Pancreas (tissue), 10 donors: Measurements from ENCODE around the gene CLIP2. TPM values are rescaled to one million over a fixed set of nuclear protein-coding genes. Genes with fewer than 3 reads are reported as not detected.

Experiments
- ATAC-seq, 4 donors: fragments of 200-7000 bp; cut with Tn5 transposase; one replicate each; pipeline versions ENCODE4 v1.8.0 to v1.9.1; 2020; ENCODE audit warnings: mild to moderate bottlenecking in 4 of 4, moderate library complexity in 4 of 4
- DNase-seq, 6 donors: peaks; one replicate each; pipeline ENCODE4 v3.0.0-alpha.2; 2020
- FAIRE-seq: peaks from 2 replicates; lab custom pipeline; 2012; peaks lifted over from hg19 to GRCh38; lab: Jason Lieb, UNC
- H3K27ac ChIP-seq, 4 donors: fragments of 200-600 bp; sonication (generic); 1 replicate in 3 of 4; 2 replicates in 1 of 4; pipeline versions ENCODE4 v1.5.0 to v1.8.0; 2020
- H3K27me3 ChIP-seq, 4 donors: fragments of 200-600 bp; one replicate each; pipeline ENCODE4 v1.8.0; 2021
- H3K36me3 ChIP-seq, 3 donors: fragments of 200-600 bp; sonication (generic) in 1 of 3; one replicate each; pipeline versions ENCODE4 v1.5.0 to v1.8.0; 2020 to 2021
- H3K4me1 ChIP-seq, 3 donors: fragments of 200-600 bp; one replicate each; pipeline ENCODE4 v1.8.0; 2021
- H3K4me3 ChIP-seq, 4 donors: fragments of 200-600 bp; sonication (generic) in 2 of 4; one replicate each; pipeline versions ENCODE4 v1.5.0 to v1.8.0; 2020 to 2021
- H3K9me3 ChIP-seq, 4 donors: fragments of 200-600 bp; one replicate each; pipeline ENCODE4 v1.8.0; 2021
- WGBS, 2 donors: extraction: QIAGEN DNeasy Blood & Tissue Kit; methylation state at CpG; one replicate each; pipeline ENCODE4 v1.1.7; 2013; 5-methylcytosine and 5-hydroxymethylcytosine counted together
- intact Hi-C, 3 donors: fragments of 100-400 bp; cut with DNase I; formaldehyde crosslinking; loops; one replicate each; pipeline versions ENCODE4 v1.11.1 to v1.14.2; 2022
- polyA plus RNA-seq, 2 donors: library from polyadenylated mRNA; stranded (reverse); fragments of 200-250 nt; gene quantifications; one replicate each; pipeline ENCODE4 v1.2.3, GENCODE V29; 2013
- total RNA-seq, 6 donors: library from RNA; stranded (reverse); fragmentation: NEBNext Ultra II Directional in 4 of 6; extraction: Animal tissue kit (Norgen Biotek cat#: 25700) in 4 of 6; gene quantifications; one replicate each; pipeline versions ENCODE4 v1.2.1 to v1.2.4, GENCODE V29; 2021 to 2023
- TF ChIP-seq, protein P1 (sequence below), 4 donors: fragments of 200-600 bp; sonication (generic) in 3 of 4; IDR thresholded peaks; one replicate each; pipeline versions ENCODE4 v1.5.0 to v1.8.0; 2021; ENCODE audit warnings: antibody characterized with exemption in 4 of 4
- donor health status: healthy with polysubstance abuse.
- donor health status: DM: no; HTN: no; CAD: no; lungs with moderate emphysema.
- donor health status: DM: no; HTN: no; CAD: no.
- donor health status: control.
- donor health status: control.
- donor health status: Bipolar disorder and iron deficiency.
- donor health status: DM: yes; HTN: yes; CAD: no.
- donor health status: DM: no; HTN: no; CAD: no.
- donor health status: DM: no; HTN: no; CAD: no.
- donor health status: DM: yes; HTN: yes; CAD: no.

CLIP2 gene
- total and polyA plus RNA-seq, 8 donors, result 8.5 to 30.6 (median 20.8) TPM

GRCh38 chr7:74449144-74449543, 159.9 kb downstream of the CLIP2 start:
- Histone ChIP-seq H3K4me3 (no peak overlapping the region), H3K9me3 (no peaks in the 10 kb centered on the region), H3K27ac (no peak overlapping the region), H3K27me3 (no peaks in the 10 kb centered on the region), H3K4me1 (no peaks in the 10 kb centered on the region), H3K36me3 (no peaks in the 10 kb centered on the region)
- TF ChIP-seq, protein P1, sequence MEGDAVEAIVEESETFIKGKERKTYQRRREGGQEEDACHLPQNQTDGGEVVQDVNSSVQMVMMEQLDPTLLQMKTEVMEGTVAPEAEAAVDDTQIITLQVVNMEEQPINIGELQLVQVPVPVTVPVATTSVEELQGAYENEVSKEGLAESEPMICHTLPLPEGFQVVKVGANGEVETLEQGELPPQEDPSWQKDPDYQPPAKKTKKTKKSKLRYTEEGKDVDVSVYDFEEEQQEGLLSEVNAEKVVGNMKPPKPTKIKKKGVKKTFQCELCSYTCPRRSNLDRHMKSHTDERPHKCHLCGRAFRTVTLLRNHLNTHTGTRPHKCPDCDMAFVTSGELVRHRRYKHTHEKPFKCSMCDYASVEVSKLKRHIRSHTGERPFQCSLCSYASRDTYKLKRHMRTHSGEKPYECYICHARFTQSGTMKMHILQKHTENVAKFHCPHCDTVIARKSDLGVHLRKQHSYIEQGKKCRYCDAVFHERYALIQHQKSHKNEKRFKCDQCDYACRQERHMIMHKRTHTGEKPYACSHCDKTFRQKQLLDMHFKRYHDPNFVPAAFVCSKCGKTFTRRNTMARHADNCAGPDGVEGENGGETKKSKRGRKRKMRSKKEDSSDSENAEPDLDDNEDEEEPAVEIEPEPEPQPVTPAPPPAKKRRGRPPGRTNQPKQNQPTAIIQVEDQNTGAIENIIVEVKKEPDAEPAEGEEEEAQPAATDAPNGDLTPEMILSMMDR (IDR thresholded peaks at IDR 0.05), result no peak
- no peak for FAIRE-seq
- no peak for DNase-seq
- intact Hi-C loops, result loop anchor here in 1 of 3 donors (10.0 kb wide), 2 partner anchors 86 to 116 kb away; no protein-coding TSS in a partner anchor
- no peak for ATAC-seq
- 85 to 88% methylated on average over 4 of the region's 4 CpGs for WGBS, 2 donors

DNA sequence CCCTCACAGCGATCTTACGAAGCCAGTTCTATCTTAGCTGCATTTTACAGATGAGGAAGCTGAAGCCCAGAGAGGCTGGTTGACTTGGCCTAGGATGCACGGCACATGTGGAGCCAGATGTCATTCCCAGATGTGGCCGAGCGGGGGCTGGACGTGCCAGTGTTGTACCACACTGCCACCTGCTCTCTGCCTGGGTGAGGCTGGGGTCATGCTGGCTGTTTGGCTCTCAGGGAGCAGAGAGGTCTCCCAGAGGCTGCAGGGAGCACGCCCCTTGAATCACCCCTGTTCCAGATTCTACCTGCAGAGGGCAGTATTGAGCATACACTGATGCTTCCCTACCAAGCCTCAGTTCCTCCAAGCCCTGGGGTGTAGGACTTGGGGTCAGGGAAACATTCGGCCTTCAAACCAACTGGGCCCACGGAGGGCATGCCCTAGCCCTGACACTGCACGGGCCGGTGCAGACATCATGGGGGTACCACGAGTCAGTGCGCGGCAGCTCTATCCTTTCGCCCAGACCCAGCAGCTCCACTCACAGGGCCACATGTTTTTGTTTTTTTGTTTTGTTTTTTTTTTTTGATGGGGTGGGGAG, 160.7 kb downstream of the CLIP2 start:
- intact Hi-C loops, result loop anchor here in 2 of 3 donors (10.0 kb wide), 2 partner anchors 85 to 115 kb away; no protein-coding TSS in a partner anchor
- no peak overlapping the region for H3K27ac ChIP-seq
- H3K27me3 ChIP-seq, result no peaks in the 10 kb centered on the region
- no peak overlapping the region for H3K4me3 ChIP-seq
- peaks cover 0 to 1% (median 0%) of the 10 kb centered on the region in 3 donors for H3K4me1 ChIP-seq
- peak in 3 of 6 donors; percentile 25 to 73 (median 51) for DNase-seq
- ATAC-seq, result peak in 3 of 4 donors; percentile 42 to 61 (median 46)
- 52 to 60% methylated on average over 15 of the region's 15 CpGs for WGBS, 2 donors
- no peak for FAIRE-seq
- no peaks in the 10 kb centered on the region for H3K36me3 ChIP-seq
- no peaks in the 10 kb centered on the region for H3K9me3 ChIP-seq
- TF ChIP-seq, protein P1 (IDR thresholded peaks at IDR 0.05), result peak; percentile 75 to 81 (median 79)

- intact Hi-C loops, result loop anchor here in 1 of 3 donors (10.0 kb wide), 1 partner anchor 82 kb away; no protein-coding TSS in a partner anchor
- Histone ChIP-seq H3K27me3 (no peaks in the 10 kb centered on the region), H3K4me3 (peak overlapping the region in 2 of 4 donors; percentile 76 to 82), H3K9me3 (no peaks in the 10 kb centered on the region), H3K4me1 (peaks cover 0 to 9% (median 4%) of the 10 kb centered on the region in 3 donors), H3K27ac (peak overlapping the region in 3 of 4 donors; percentile 16 to 39 (median 33)), H3K36me3 (no peaks in the 10 kb centered on the region)
- DNase-seq (peak in 3 of 6 donors; percentile 27 to 55 (median 45)), ATAC-seq (peak; percentile 10 to 40 (median 20)), FAIRE-seq (no peak)
- WGBS, 2 donors, result 25 to 43% methylated on average over 10 to 15 of the region's 15 CpGs
- TF ChIP-seq, protein P1 (IDR thresholded peaks at IDR 0.05), result no peak
Measured at GRCh38 chr7:74452748-74453321, 163.6 kb downstream of the CLIP2 start.

- WGBS, 2 donors, result 1 to 3% methylated on average over 27 to 62 of the region's 62 CpGs
- Histone ChIP-seq H3K9me3 (no peaks in the 10 kb centered on the region), H3K36me3 (no peaks in the 10 kb centered on the region), H3K27me3 (no peaks in the 10 kb centered on the region), H3K4me1 (peaks cover 0 to 9% (median 4%) of the 10 kb centered on the region in 3 donors), H3K4me3 (peak within 1 kb of the TSS; percentile 53 to 82 (median 64)), H3K27ac (peak within 1 kb of the TSS; percentile 56 to 83 (median 77))
- FAIRE-seq (no peak), ATAC-seq (peak; percentile 44 to 66 (median 54)), DNase-seq (peak in 5 of 6 donors; percentile 67 to 83 (median 71))
- intact Hi-C loops, result loop anchor here in 1 of 3 donors (10.0 kb wide), 1 partner anchor 81 kb away; no protein-coding TSS in a partner anchor
- TF ChIP-seq, protein P1 (IDR thresholded peaks at IDR 0.05), result no peak
Measured at GRCh38 chr7:74453322-74454011, 164.3 kb downstream of the CLIP2 start, which contains the start of gene GTF2IRD1. TSS of gene GTF2IRD1 (plus strand) at chr7:74453906. CDS start at chr7:74508081, 54,175 bp downstream.
